ENCODE data around the gene SLC6A18.

SLC6A18 gene

GRCh38 chr5:1211701-1212100, 13.5 kb upstream of the SLC6A18 start:
- in situ Hi-C loops (cut with HindIII; ENCODE audit: low pct_ligation_motif_present, low pct_unique_long_range_greater_than_20kb, low sequenced_read_pairs): loop anchor here (25.0 kb wide), 1 partner anchor 251 kb away; no protein-coding TSS in a partner anchor
- DNase-seq: no peak

- no peak for DNase-seq
- in situ Hi-C loops (cut with HindIII; ENCODE audit: low pct_ligation_motif_present, low pct_unique_long_range_greater_than_20kb, low sequenced_read_pairs): loop anchor here (25.0 kb wide), 1 partner anchor 250 kb away; no protein-coding TSS in a partner anchor
These were observed 12.9 kb upstream of the SLC6A18 start for GRCh38 chr5:1212271-1212670.

- in situ Hi-C loops (cut with HindIII; ENCODE audit: low pct_ligation_motif_present, low pct_unique_long_range_greater_than_20kb, low sequenced_read_pairs): loop anchor here (25.0 kb wide), 1 partner anchor 249 kb away; no protein-coding TSS in a partner anchor
- DNase-seq: no peak
These were observed 12.3 kb upstream of the SLC6A18 start for GRCh38 chr5:1212881-1213280.

GRCh38 chr5:1213508-1214162, 11.5 kb upstream of the SLC6A18 start:
- in situ Hi-C loops (cut with HindIII; ENCODE audit: low pct_ligation_motif_present, low pct_unique_long_range_greater_than_20kb, low sequenced_read_pairs): loop anchor here (25.0 kb wide), 1 partner anchor 249 kb away; no protein-coding TSS in a partner anchor
- DNase-seq: no peak

- in situ Hi-C loops (cut with HindIII; ENCODE audit: low pct_ligation_motif_present, low pct_unique_long_range_greater_than_20kb, low sequenced_read_pairs): loop anchor here (25.0 kb wide), 1 partner anchor 248 kb away; no protein-coding TSS in a partner anchor
- DNase-seq: no peak
These were observed 10.8 kb upstream of the SLC6A18 start for GRCh38 chr5:1214163-1214935.

- DNase-seq: no peak
- in situ Hi-C loops (cut with HindIII; ENCODE audit: low pct_ligation_motif_present, low pct_unique_long_range_greater_than_20kb, low sequenced_read_pairs): loop anchor here (25.0 kb wide), 1 partner anchor 247 kb away; no protein-coding TSS in a partner anchor
These were observed 10.3 kb upstream of the SLC6A18 start for GRCh38 chr5:1214936-1215220.

- DNase-seq: no peak
- in situ Hi-C loops (cut with HindIII; ENCODE audit: low pct_ligation_motif_present, low pct_unique_long_range_greater_than_20kb, low sequenced_read_pairs): loop anchor here (25.0 kb wide), 1 partner anchor 247 kb away; no protein-coding TSS in a partner anchor
These were observed 9.7 kb upstream of the SLC6A18 start for GRCh38 chr5:1215320-1216096.

- in situ Hi-C loops (cut with HindIII; ENCODE audit: low pct_ligation_motif_present, low pct_unique_long_range_greater_than_20kb, low sequenced_read_pairs): loop anchor here (25.0 kb wide), 1 partner anchor 246 kb away; no protein-coding TSS in a partner anchor
- DNase-seq: no peak
These were observed 8.8 kb upstream of the SLC6A18 start for GRCh38 chr5:1216211-1216917.

- in situ Hi-C loops (cut with HindIII; ENCODE audit: low pct_ligation_motif_present, low pct_unique_long_range_greater_than_20kb, low sequenced_read_pairs): loop anchor here (25.0 kb wide), 1 partner anchor 245 kb away; no protein-coding TSS in a partner anchor
- no peak for DNase-seq
These were observed 8.3 kb upstream of the SLC6A18 start for GRCh38 chr5:1216918-1217295.

GRCh38 chr5:1217596-1218206, 7.5 kb upstream of the SLC6A18 start:
- no peak for DNase-seq
- in situ Hi-C loops (cut with HindIII; ENCODE audit: low pct_ligation_motif_present, low pct_unique_long_range_greater_than_20kb, low sequenced_read_pairs): loop anchor here (25.0 kb wide), 1 partner anchor 245 kb away; no protein-coding TSS in a partner anchor

GRCh38 chr5:1218351-1219080, 6.7 kb upstream of the SLC6A18 start:
- in situ Hi-C loops (cut with HindIII; ENCODE audit: low pct_ligation_motif_present, low pct_unique_long_range_greater_than_20kb, low sequenced_read_pairs): loop anchor here (25.0 kb wide), 1 partner anchor 244 kb away; no protein-coding TSS in a partner anchor
- no peak for DNase-seq

- in situ Hi-C loops (cut with HindIII; ENCODE audit: low pct_ligation_motif_present, low pct_unique_long_range_greater_than_20kb, low sequenced_read_pairs): loop anchor here (25.0 kb wide), 1 partner anchor 243 kb away; no protein-coding TSS in a partner anchor
- no peak for DNase-seq
These were observed 5.9 kb upstream of the SLC6A18 start for GRCh38 chr5:1219098-1219767.

GRCh38 chr5:1219768-1220100, 5.4 kb upstream of the SLC6A18 start:
- in situ Hi-C loops (cut with HindIII; ENCODE audit: low pct_ligation_motif_present, low pct_unique_long_range_greater_than_20kb, low sequenced_read_pairs): loop anchor here (25.0 kb wide), 1 partner anchor 243 kb away; no protein-coding TSS in a partner anchor

GRCh38 chr5:1220351-1220750, 4.8 kb upstream of the SLC6A18 start:
- DNase-seq: no peak
- in situ Hi-C loops (cut with HindIII; ENCODE audit: low pct_ligation_motif_present, low pct_unique_long_range_greater_than_20kb, low sequenced_read_pairs): loop anchor here (25.0 kb wide), 1 partner anchor 242 kb away; no protein-coding TSS in a partner anchor

More at GRCh38 chr5:1219768-1220100, 5.4 kb upstream of the SLC6A18 start:
- DNase-seq: no peak

- DNase-seq: no peak
- in situ Hi-C loops (cut with HindIII; ENCODE audit: low pct_ligation_motif_present, low pct_unique_long_range_greater_than_20kb, low sequenced_read_pairs): loop anchor here (25.0 kb wide), 1 partner anchor 241 kb away; no protein-coding TSS in a partner anchor
These were observed 4.3 kb upstream of the SLC6A18 start for GRCh38 chr5:1220831-1221230.

- in situ Hi-C loops (cut with HindIII; ENCODE audit: low pct_ligation_motif_present, low pct_unique_long_range_greater_than_20kb, low sequenced_read_pairs): loop anchor here (25.0 kb wide), 1 partner anchor 241 kb away; no protein-coding TSS in a partner anchor
- no peak for DNase-seq
These were observed 3.5 kb upstream of the SLC6A18 start for GRCh38 chr5:1221721-1222120.

Data from ACHN (cell line).